HEK293 (cell line): ENCODE results near the gene KRT14.

ENCODE experiments used
- ZFP69B ChIP-seq: fragments of 450-650 bp; formaldehyde crosslinking; IDR thresholded peaks from 2 replicates; pipeline ENCODE4 v1.5.1; 2016; ENCODE audit warnings: missing biosample characterization, missing genetic modification characterization
- TF ChIP-seq, protein P1 (sequence below): fragments of 450-650 bp; formaldehyde crosslinking; IDR thresholded peaks from 2 replicates; pipeline ENCODE4 v1.5.1; 2016; ENCODE audit warnings: missing biosample characterization, missing genetic modification characterization
- TF ChIP-seq, protein P2 (sequence below): fragments of 450-650 bp; formaldehyde crosslinking; IDR thresholded peaks from 2 replicates; pipeline ENCODE4 v1.5.1; 2016; ENCODE audit warnings: missing biosample characterization, missing genetic modification characterization
- TF ChIP-seq, protein P3 (sequence below): fragments of 450-650 bp; formaldehyde crosslinking; IDR thresholded peaks from 2 replicates; pipeline ENCODE4 v1.5.1; 2016; ENCODE audit warnings: missing biosample characterization, missing genetic modification characterization

GRCh38 chr17:41615454-41615853 lies 28.8 kb upstream of the KRT14 start:
- TF ChIP-seq, protein P1, sequence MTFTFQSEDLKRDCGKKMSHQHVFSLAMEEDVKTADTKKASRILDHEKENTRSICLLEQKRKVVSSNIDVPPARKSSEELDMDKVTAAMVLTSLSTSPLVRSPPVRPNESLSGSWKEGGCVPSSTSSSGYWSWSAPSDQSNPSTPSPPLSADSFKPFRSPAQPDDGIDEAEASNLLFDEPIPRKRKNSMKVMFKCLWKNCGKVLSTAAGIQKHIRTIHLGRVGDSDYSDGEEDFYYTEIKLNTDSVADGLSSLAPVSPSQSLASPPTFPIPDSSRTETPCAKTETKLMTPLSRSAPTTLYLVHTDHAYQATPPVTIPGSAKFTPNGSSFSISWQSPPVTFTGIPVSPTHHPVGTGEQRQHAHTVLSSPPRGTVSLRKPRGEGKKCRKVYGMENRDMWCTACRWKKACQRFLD (tag by site-specific recombination) = no peak
- TF ChIP-seq, protein P2, sequence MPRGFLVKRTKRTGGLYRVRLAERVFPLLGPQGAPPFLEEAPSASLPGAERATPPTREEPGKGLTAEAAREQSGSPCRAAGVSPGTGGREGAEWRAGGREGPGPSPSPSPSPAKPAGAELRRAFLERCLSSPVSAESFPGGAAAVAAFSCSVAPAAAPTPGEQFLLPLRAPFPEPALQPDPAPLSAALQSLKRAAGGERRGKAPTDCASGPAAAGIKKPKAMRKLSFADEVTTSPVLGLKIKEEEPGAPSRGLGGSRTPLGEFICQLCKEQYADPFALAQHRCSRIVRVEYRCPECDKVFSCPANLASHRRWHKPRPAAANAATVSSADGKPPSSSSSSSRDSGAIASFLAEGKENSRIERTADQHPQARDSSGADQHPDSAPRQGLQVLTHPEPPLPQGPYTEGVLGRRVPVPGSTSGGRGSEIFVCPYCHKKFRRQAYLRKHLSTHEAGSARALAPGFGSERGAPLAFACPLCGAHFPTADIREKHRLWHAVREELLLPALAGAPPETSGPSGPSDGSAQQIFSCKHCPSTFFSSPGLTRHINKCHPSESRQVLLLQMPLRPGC = no peak
- TF ChIP-seq, protein P3, sequence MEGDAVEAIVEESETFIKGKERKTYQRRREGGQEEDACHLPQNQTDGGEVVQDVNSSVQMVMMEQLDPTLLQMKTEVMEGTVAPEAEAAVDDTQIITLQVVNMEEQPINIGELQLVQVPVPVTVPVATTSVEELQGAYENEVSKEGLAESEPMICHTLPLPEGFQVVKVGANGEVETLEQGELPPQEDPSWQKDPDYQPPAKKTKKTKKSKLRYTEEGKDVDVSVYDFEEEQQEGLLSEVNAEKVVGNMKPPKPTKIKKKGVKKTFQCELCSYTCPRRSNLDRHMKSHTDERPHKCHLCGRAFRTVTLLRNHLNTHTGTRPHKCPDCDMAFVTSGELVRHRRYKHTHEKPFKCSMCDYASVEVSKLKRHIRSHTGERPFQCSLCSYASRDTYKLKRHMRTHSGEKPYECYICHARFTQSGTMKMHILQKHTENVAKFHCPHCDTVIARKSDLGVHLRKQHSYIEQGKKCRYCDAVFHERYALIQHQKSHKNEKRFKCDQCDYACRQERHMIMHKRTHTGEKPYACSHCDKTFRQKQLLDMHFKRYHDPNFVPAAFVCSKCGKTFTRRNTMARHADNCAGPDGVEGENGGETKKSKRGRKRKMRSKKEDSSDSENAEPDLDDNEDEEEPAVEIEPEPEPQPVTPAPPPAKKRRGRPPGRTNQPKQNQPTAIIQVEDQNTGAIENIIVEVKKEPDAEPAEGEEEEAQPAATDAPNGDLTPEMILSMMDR (tag by site-specific recombination) = no peak
- TF ChIP-seq ZFP69B = no peak
